D721Med (cell line): ENCODE measurements around the gene TUT7.
"Not testable (repeated sequence)": the region's sequence is repeated elsewhere in the genome, so short reads cannot be mapped to it uniquely, and the experiment has no call there.

ENCODE experiments used
- DNase-seq: peaks from one replicate; pipeline ENCODE4 v3.0.0; 2011; ENCODE audit warnings: low spot score; ENCODE audit not compliant: insufficient read length
- FAIRE-seq: peaks from 2 replicates; lab custom pipeline; 2011; peaks lifted over from hg19 to GRCh38; lab: Jason Lieb, UNC
- TF ChIP-seq, protein P1 (sequence below): IDR thresholded peaks from 2 replicates; pipeline ENCODE4 v1.5.1; 2012; ENCODE audit warnings: mild to moderate bottlenecking, control low read depth; ENCODE audit not compliant: insufficient read depth; ENCODE audit errors: missing control alignments

Gene TUT7

DNA sequence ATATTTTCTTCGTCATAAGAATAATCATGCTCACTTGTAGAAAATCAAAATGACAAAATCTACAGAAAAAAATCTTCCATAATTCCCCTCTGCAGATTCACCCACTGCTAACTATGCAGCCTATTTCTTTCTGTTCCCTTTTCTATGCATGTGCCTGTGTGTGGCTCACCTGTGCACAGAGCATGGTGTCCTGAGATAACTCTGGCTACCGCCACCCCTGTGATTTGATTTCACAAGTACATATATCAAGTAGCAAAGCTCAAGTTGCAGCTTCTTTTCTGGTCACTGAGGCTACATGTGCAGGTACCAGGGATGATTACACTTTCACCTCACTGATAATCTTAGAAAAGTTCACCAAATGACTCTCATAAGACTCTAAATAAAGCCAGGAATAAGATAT lies 53.5 kb downstream of the TUT7 start:
- FAIRE-seq, result no peak
- no peak for DNase-seq
- TF ChIP-seq, protein P1, sequence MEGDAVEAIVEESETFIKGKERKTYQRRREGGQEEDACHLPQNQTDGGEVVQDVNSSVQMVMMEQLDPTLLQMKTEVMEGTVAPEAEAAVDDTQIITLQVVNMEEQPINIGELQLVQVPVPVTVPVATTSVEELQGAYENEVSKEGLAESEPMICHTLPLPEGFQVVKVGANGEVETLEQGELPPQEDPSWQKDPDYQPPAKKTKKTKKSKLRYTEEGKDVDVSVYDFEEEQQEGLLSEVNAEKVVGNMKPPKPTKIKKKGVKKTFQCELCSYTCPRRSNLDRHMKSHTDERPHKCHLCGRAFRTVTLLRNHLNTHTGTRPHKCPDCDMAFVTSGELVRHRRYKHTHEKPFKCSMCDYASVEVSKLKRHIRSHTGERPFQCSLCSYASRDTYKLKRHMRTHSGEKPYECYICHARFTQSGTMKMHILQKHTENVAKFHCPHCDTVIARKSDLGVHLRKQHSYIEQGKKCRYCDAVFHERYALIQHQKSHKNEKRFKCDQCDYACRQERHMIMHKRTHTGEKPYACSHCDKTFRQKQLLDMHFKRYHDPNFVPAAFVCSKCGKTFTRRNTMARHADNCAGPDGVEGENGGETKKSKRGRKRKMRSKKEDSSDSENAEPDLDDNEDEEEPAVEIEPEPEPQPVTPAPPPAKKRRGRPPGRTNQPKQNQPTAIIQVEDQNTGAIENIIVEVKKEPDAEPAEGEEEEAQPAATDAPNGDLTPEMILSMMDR, result no peak

DNA sequence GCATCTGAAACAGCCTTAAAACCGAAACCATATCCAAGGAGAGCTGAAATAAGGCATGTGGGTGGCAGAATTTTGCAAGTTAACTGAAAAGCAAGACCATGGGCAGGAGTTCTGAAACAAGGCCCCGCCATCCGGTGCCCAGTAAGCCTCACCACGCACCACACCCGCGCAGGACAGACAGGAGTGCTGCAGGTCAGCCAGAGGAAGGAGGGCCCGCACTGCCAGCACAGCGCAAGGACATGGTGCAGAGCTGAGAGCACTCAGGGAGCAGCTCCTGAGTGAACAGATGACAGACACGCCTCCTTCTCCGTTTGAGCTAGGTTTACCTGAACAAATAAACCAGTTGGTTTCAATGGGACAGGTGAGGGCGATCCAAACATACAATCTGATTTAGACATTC lies 55.3 kb downstream of the TUT7 start:
- no peak for FAIRE-seq
- TF ChIP-seq, protein P1, result no peak
- no peak for DNase-seq

DNA sequence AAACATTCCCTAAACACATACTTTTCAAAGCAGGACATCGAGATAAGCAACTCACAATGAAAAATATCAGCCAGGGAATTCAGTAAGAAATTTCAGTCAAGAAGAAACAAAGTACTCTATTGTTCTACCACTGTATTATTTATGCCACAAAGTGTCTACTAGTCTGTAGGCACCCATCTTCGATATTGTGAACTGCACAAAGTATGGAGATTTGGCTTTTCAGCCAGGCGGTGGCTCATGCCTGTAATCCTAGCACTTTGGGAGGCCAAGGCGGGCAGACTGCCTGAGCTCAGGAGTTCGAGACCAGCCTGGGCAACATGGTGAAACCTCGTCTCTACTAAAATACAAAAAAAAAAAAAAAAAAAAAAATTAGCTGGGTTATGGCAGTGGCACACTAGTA lies 63.9 kb downstream of the TUT7 start:
- DNase-seq, FAIRE-seq: not testable (repeated sequence)

DNA sequence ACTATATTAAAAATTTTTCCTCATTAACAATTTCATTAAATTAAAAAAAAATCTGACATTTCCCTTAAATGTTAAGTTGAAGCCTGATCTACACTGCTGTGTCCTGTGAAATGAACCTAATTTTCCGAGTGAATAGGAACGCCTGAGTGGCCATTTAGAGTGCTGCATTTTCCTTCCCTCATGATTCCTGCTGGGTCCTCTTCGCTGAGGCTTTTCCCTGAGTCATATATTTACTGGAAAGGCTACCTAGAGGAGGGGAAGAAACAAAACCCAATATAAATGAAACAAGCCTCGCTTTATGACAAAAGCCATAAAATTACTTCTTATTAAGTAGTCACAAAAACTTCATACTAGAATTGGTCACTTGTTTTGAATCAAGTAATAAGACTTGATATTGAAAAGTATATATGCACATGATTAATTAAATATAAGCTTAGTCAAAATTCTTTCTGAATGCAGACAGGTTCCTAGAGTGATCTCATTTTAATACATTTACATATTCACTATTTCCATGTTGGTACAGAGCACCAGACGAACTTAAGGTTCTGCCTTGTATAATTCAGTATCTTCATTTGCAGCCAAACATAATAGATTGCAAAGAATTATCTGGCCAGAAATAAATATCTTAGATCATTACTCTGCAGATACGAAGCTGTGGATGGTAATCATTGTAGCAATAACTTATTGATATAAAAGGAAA lies 65.6 kb downstream of the TUT7 start:
- DNase-seq (no peak), FAIRE-seq (no peak)
- TF ChIP-seq, protein P1, result no peak

DNA sequence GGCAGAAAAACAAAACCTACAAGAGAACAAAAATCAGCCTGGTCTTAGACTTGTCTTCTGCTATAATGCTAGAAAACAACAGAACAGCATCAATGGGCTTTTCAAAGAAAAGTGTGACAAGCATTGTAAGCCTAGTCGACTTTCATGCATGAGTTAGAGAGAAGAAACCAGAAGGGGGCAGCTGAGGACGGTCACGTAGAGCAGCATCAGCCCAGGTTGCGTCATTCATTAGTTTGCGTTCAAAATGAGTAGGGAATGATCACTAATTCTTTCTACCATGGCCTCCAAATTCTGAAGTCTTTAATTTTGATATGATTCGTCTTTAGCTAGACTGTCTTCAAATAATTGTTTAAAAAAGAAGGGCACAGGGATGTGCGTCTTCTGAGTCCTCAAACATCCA lies 67.2 kb downstream of the TUT7 start:
- FAIRE-seq, result no peak
- DNase-seq, result no peak
- TF ChIP-seq, protein P1, result peak; percentile 19

DNA sequence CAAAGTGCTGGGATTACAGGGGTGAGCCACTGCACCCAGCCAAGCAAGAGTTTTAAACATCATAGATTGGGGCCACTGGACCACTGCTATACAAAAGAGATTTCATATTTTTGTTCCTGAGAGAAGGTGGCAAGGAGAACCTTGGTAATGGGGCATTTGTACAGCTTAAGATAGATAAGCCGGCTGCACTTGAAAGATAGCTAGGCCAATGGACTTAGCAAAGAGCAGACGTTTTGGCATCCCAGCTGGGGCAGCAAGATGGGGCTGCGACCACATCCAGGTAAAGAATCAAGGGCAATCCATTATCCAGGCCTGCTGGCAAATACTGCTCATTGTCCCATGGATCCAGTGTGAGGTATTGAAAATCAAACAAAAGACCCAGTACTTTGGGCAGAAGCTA lies 67.9 kb downstream of the TUT7 start:
- TF ChIP-seq, protein P1, result no peak
- no peak for FAIRE-seq
- DNase-seq, result no peak

DNA sequence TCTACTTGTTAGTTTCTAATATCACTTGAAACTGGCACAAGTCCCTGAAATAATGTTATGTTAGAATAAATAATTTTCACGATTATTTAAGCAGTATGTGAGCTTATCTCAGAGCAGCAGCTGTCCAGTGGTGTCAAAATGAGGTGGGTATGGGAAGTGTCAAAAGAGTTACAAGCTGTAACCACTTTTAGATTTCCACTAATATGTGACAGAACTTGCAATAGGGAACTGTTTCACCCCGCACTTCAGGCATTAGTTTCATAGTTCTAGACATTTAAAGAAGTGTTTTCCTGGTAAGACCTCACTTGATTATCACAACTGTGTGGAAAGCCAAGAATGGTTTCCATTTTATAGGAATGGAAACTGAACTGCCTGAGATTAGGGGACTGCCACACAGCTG lies 68.9 kb downstream of the TUT7 start:
- TF ChIP-seq, protein P1, result no peak
- DNase-seq (no peak), FAIRE-seq (no peak)

DNA sequence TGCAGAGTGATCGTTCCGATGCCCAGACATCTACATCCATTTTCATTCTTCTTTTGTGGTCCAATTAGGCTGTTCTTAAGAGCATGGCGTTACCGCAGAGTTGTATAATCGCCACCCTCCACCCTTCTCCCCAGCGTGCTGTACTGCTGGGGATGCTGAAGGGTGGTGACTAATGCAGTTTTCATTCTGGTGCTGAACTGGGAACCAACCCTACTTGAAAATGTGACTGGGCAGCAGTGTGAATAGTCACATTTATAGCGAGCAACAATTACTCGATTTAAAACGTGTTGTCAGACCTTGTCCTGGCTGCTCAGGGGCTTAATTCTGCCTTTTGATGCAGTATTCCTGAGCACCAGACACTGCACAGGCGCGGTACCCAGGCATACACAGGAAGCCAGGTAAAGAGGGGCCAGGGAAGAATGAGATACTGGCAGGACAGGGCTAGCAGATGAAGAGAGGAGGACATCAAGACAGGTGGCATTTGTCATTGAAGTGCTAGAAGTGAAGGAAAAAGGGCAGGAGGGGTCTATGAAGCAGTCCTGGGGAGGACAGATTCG lies 71.2 kb downstream of the TUT7 start:
- TF ChIP-seq, protein P1, result no peak
- FAIRE-seq (no peak), DNase-seq (no peak)
